ENCODE measurements around the gene MTREX. TPM values are rescaled to one million over a fixed set of nuclear protein-coding genes. Genes with fewer than 3 reads are reported as not detected.

The MTREX gene
- total and polyA plus RNA-seq, 2 of the 8 experiments (the other 6 are each of a cell fraction or from before 2014, with no cell fraction given): 16.0 to 130 TPM

DNA sequence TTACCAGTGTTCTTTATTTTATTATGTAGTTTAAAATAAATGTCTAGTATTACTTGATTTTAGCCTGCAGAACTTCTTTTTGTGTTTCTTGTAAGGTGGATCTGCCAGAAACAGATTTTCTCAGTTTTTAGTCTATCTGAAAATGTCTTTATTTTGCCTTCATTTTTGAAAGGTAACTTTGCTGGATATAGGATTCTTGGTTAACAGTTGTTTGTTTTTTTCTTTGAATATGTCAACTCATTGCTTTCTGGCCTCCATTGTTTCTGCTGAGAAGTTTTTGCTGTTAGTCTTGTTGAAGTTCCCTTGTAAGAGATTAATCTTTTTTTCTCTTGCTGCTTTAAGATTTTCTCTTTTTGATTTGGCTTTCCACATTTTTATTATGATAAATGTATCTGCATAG is 75.5 kb downstream of the MTREX start:
- TF ChIP-seq RNF2 (IDR thresholded peaks at IDR 0.05; ENCODE audit: borderline replicate concordance, low read depth, low read length, missing control alignments, poor library complexity, severe bottlenecking) (no peak), TEAD4 (IDR thresholded peaks at IDR 0.05; ENCODE audit: low read depth, low read length) (no peak), SUZ12 (IDR thresholded peaks at IDR 0.05; ENCODE audit: low read length) (no peak), EZH2 (IDR thresholded peaks at IDR 0.05; ENCODE audit: low read depth, low read length, severe bottlenecking) (no peak), CTBP2 (IDR thresholded peaks at IDR 0.05; ENCODE audit: borderline replicate concordance, insufficient read depth, insufficient read length, low read length) (no peak), SRF (IDR thresholded peaks at IDR 0.05; ENCODE audit: low read depth, low read length) (no peak), ZNF274 (IDR thresholded peaks at IDR 0.05; ENCODE audit: borderline replicate concordance, extremely low read depth, low read length) (no peak)
- TF ChIP-seq, protein P1, sequence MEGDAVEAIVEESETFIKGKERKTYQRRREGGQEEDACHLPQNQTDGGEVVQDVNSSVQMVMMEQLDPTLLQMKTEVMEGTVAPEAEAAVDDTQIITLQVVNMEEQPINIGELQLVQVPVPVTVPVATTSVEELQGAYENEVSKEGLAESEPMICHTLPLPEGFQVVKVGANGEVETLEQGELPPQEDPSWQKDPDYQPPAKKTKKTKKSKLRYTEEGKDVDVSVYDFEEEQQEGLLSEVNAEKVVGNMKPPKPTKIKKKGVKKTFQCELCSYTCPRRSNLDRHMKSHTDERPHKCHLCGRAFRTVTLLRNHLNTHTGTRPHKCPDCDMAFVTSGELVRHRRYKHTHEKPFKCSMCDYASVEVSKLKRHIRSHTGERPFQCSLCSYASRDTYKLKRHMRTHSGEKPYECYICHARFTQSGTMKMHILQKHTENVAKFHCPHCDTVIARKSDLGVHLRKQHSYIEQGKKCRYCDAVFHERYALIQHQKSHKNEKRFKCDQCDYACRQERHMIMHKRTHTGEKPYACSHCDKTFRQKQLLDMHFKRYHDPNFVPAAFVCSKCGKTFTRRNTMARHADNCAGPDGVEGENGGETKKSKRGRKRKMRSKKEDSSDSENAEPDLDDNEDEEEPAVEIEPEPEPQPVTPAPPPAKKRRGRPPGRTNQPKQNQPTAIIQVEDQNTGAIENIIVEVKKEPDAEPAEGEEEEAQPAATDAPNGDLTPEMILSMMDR (IDR thresholded peaks at IDR 0.05; ENCODE audit: control extremely low read depth in 1 of 3, insufficient read depth in 1 of 3, low read depth in 1 of 3, low read length in 3 of 3): no peak
- Histone ChIP-seq H3K4ac (replicated peaks; ENCODE audit: insufficient read length, low read depth, low read length) (no peak overlapping the region), H3K79me1 (ENCODE audit: low read depth, low read length) (no peaks in the 10 kb centered on the region), H2BK120ac (replicated peaks; ENCODE audit: low read depth, low read length) (no peak overlapping the region), H4K5ac (ENCODE audit: insufficient read length, low read depth, low read length) (no peak overlapping the region), H4K20me1 (replicated peaks in 1 of 2; ENCODE audit: control insufficient read depth in 1 of 2, insufficient read depth in 2 of 2, low read length in 2 of 2) (no peaks in the 10 kb centered on the region), H3K18ac (ENCODE audit: extremely low read depth, low read length) (no peak overlapping the region), H3K4me3 (ENCODE audit: extremely low read depth in 1 of 4, insufficient read depth in 2 of 4, low read depth in 3 of 4, low read length in 4 of 4) (no peak overlapping the region), H3K56ac (replicated peaks; ENCODE audit: insufficient read length, low read depth, low read length) (no peak overlapping the region), H3K9me3 (ENCODE audit: insufficient read depth in 2 of 2, low read depth in 1 of 2, low read length in 1 of 2) (no peaks in the 10 kb centered on the region), H4K91ac (replicated peaks; ENCODE audit: insufficient read length, low read length) (no peak overlapping the region), H2BK12ac (ENCODE audit: low read depth, low read length) (no peak overlapping the region), H3K27me3 (replicated peaks in 1 of 4; ENCODE audit: control insufficient read depth in 3 of 4, extremely low read depth in 1 of 4, insufficient read depth in 3 of 4, low read length in 3 of 4) (no peaks in the 10 kb centered on the region), H3K9ac (replicated peaks in 1 of 4; ENCODE audit: extremely low read depth in 1 of 4, low read depth in 3 of 4, low read length in 3 of 4) (no peak overlapping the region), H2BK15ac (ENCODE audit: low read length) (no peak overlapping the region), H3K14ac (ENCODE audit: insufficient read length) (no peak overlapping the region), H3K4me1 (replicated peaks in 1 of 4; ENCODE audit: control insufficient read depth in 3 of 4, insufficient read depth in 4 of 4, low read length in 3 of 4) (no peaks in the 10 kb centered on the region), H3K23ac (ENCODE audit: insufficient read length) (no peak overlapping the region), H2BK5ac (ENCODE audit: low read depth, low read length) (no peak overlapping the region), H2AK5ac (ENCODE audit: low read depth, low read length) (no peak overlapping the region), H3K36me3 (ENCODE audit: control insufficient read depth in 2 of 4, insufficient read depth in 4 of 4, low read length in 3 of 4) (peaks cover 0 to 39% (median 8%) of the 10 kb centered on the region in 4 experiments; a peak in 5 of 8 replicates), H3K23me2 (ENCODE audit: low read depth, low read length) (no peaks in the 10 kb centered on the region), H3K27ac (ENCODE audit: low read depth, low read length) (no peak overlapping the region), H3K4me2 (ENCODE audit: insufficient read depth in 1 of 2, low read depth in 2 of 2, low read length in 2 of 2) (no peak overlapping the region), H4K8ac (ENCODE audit: extremely low read depth, insufficient read depth, low read length) (no peak overlapping the region), H2BK20ac (ENCODE audit: low read length) (no peak overlapping the region), H2AFZ (ENCODE audit: low read length) (no peak overlapping the region), H3K79me2 (ENCODE audit: control insufficient read depth in 1 of 2, insufficient read depth in 2 of 2, low read length in 2 of 2) (0 out of 4 replicates have a peak, but pooled peaks cover 0 to 2% of the 10 kb centered on the region in 2 experiments)
- POLR2A ChIA-PET (ENCODE audit: partially characterized antibody): no interaction called here
- no peak for DNase-seq (ENCODE audit: low read depth in 1 of 2, low spot score in 2 of 2)
- no peak for FAIRE-seq
- CTCF ChIA-PET (ENCODE audit: partially characterized antibody): interaction anchor here (1.2 kb wide), 1 partner anchor 308 kb away, joined by 3 read pairs; no protein-coding TSS in a partner anchor
